WTC11 (cell line): ENCODE data around the gene CDKN1C. TPM values are rescaled to one million over a fixed set of nuclear protein-coding genes. Genes with fewer than 3 reads are reported as not detected.

Experiments used
- ATAC-seq: fragments of 200-7000 bp; cut with Tn5 transposase; 2 replicates; pipeline ENCODE4 v1.10.0; 2021; ENCODE audit warnings: mild to moderate bottlenecking, moderate library complexity
- CTCF ChIA-PET: fragments of 300-600 bp; sonication (Branson Sonifier 250); formaldehyde crosslinking; loops from one replicate; lab custom pipeline; 2021; ENCODE audit warnings: antibody characterized with exemption; lab: Charles Lee
- POLR2A ChIA-PET: fragments of 350-600 bp; sonication (Branson Sonifier 250); formaldehyde crosslinking; loops from one replicate; lab custom pipeline; 2021; ENCODE audit warnings: antibody characterized with exemption; lab: Charles Lee
- DNase-seq: peaks from one replicate; pipeline ENCODE4 v3.0.0; 2021; ENCODE audit warnings: low spot score
- H3K27ac Mint-ChIP-seq: 2 replicates; pipeline ENCODE4 v1.8.0; 2021; ENCODE audit warnings: mixed read lengths
- H3K27me3 Mint-ChIP-seq: 2 replicates; pipeline ENCODE4 v1.8.0; 2021; ENCODE audit warnings: low read depth, mild to moderate bottlenecking, moderate library complexity, mixed read lengths
- H3K36me3 Mint-ChIP-seq: 2 replicates; pipeline ENCODE4 v1.8.0; 2021; ENCODE audit warnings: mixed read lengths
- H3K4me1 Mint-ChIP-seq: 2 replicates; pipeline ENCODE4 v1.8.0; 2022; ENCODE audit warnings: mixed read lengths
- H3K4me3 Mint-ChIP-seq: 2 replicates; pipeline ENCODE4 v1.8.0; 2021; ENCODE audit warnings: mild to moderate bottlenecking, moderate library complexity, mixed read lengths
- H3K9me3 Mint-ChIP-seq: 2 replicates; pipeline ENCODE4 v1.8.0; 2021; ENCODE audit warnings: mixed read lengths
- EMX1 ChIP-seq: fragments of 250-450 bp; sonication (Bioruptor Pico); IDR thresholded peaks from 2 replicates; pipeline ENCODE4 v1.8.0; 2021; ENCODE audit warnings: mild to moderate bottlenecking
- ESRRA ChIP-seq: sonication (generic); formaldehyde crosslinking; IDR thresholded peaks from 2 replicates; pipeline ENCODE4 v1.8.1; 2022; ENCODE audit warnings: mild to moderate bottlenecking, missing genetic modification reagents, borderline replicate concordance
- ETV6 ChIP-seq: sonication (generic); formaldehyde crosslinking; IDR thresholded peaks from 2 replicates; pipeline ENCODE4 v1.8.1; 2022; ENCODE audit warnings: mild to moderate bottlenecking, missing genetic modification reagents
- FOXP1 ChIP-seq: sonication (generic); formaldehyde crosslinking; IDR thresholded peaks from 2 replicates; pipeline ENCODE4 v1.8.0; 2022; ENCODE audit warnings: missing genetic modification reagents, mild to moderate bottlenecking, moderate library complexity, borderline replicate concordance
- IRF2 ChIP-seq: sonication (generic); formaldehyde crosslinking; IDR thresholded peaks from 2 replicates; pipeline ENCODE4 v1.8.0; 2022; ENCODE audit warnings: low read depth, missing genetic modification reagents, borderline replicate concordance
- JAZF1 ChIP-seq: fragments of 250-450 bp; sonication (Bioruptor Pico); IDR thresholded peaks from 2 replicates; pipeline ENCODE4 v1.9.0; 2021; ENCODE audit warnings: moderate library complexity, mild to moderate bottlenecking, inconsistent platforms
- MXD4 ChIP-seq: fragments of 250-450 bp; sonication (Bioruptor Pico); IDR thresholded peaks from 2 replicates; pipeline ENCODE4 v1.8.0; 2021; ENCODE audit warnings: mild to moderate bottlenecking, moderate library complexity, borderline replicate concordance
- NR1H2 ChIP-seq: sonication (generic); formaldehyde crosslinking; IDR thresholded peaks from 2 replicates; pipeline ENCODE4 v1.9.0; 2021; ENCODE audit warnings: mild to moderate bottlenecking, moderate library complexity, missing genetic modification reagents
- NR2C2 ChIP-seq: sonication (generic); formaldehyde crosslinking; IDR thresholded peaks from 2 replicates; pipeline ENCODE4 v1.8.0; 2022; ENCODE audit warnings: mild to moderate bottlenecking, missing genetic modification reagents
- PREB ChIP-seq: sonication (generic); formaldehyde crosslinking; IDR thresholded peaks from 2 replicates; pipeline ENCODE4 v1.8.1; 2022; ENCODE audit warnings: mild to moderate bottlenecking, missing genetic modification reagents, moderate library complexity, borderline replicate concordance
- RORB ChIP-seq: fragments of 250-450 bp; sonication (Bioruptor Pico); IDR thresholded peaks from 2 replicates; pipeline ENCODE4 v1.9.0; 2021; ENCODE audit warnings: mild to moderate bottlenecking
- TCF7 ChIP-seq: sonication (generic); formaldehyde crosslinking; IDR thresholded peaks from 2 replicates; pipeline ENCODE4 v1.8.0; 2022; ENCODE audit warnings: mild to moderate bottlenecking, low read depth, missing genetic modification reagents, moderate library complexity
- TP53 ChIP-seq: sonication (generic); formaldehyde crosslinking; IDR thresholded peaks from 2 replicates; pipeline ENCODE4 v1.8.1; 2023; ENCODE audit warnings: mild to moderate bottlenecking, missing genetic modification reagents
- USF1 ChIP-seq: sonication (generic); formaldehyde crosslinking; IDR thresholded peaks from 2 replicates; pipeline ENCODE4 v1.8.0; 2022; ENCODE audit warnings: mild to moderate bottlenecking, missing genetic modification reagents
- ZNF512 ChIP-seq: sonication (generic); formaldehyde crosslinking; IDR thresholded peaks from 2 replicates; pipeline ENCODE4 v1.8.1; 2022; ENCODE audit warnings: missing genetic modification reagents, borderline replicate concordance
- ZNF671 ChIP-seq: fragments of 250-450 bp; sonication (Bioruptor Pico); IDR thresholded peaks from 2 replicates; pipeline ENCODE4 v1.8.0; 2021; ENCODE audit warnings: mild to moderate bottlenecking
- ZSCAN18 ChIP-seq: fragments of 250-450 bp; sonication (Bioruptor Pico); IDR thresholded peaks from 2 replicates; pipeline ENCODE4 v2.1.2; 2022; ENCODE audit warnings: mild to moderate bottlenecking, moderate library complexity
- total RNA-seq: library from RNA; stranded (reverse); gene quantifications from 3 replicates; pipeline ENCODE4 v1.2.3, GENCODE V29; 2021
- TF ChIP-seq, protein P1 (sequence below): fragments of 250-450 bp; sonication (Bioruptor Pico); IDR thresholded peaks from 2 replicates; pipeline ENCODE4 v1.8.0; 2021; ENCODE audit warnings: mild to moderate bottlenecking

The CDKN1C gene
- total RNA-seq, 1 experiment from 2014 or later, result 25.0 TPM

- TF ChIP-seq USF1 (CRISPR knock-in tag), result no peak
- TF ChIP-seq NR1H2 (CRISPR knock-in tag), result no peak
- no peak for TF ChIP-seq ESRRA (CRISPR knock-in tag)
- TF ChIP-seq TCF7 (CRISPR knock-in tag), result no peak
- TF ChIP-seq NR2C2 (CRISPR knock-in tag), result no peak
- no peak for TF ChIP-seq JAZF1 (CRISPR knock-in tag)
- TF ChIP-seq, protein P1, sequence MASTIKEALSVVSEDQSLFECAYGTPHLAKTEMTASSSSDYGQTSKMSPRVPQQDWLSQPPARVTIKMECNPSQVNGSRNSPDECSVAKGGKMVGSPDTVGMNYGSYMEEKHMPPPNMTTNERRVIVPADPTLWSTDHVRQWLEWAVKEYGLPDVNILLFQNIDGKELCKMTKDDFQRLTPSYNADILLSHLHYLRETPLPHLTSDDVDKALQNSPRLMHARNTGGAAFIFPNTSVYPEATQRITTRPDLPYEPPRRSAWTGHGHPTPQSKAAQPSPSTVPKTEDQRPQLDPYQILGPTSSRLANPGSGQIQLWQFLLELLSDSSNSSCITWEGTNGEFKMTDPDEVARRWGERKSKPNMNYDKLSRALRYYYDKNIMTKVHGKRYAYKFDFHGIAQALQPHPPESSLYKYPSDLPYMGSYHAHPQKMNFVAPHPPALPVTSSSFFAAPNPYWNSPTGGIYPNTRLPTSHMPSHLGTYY (CRISPR knock-in tag), result no peak
- no peak for TF ChIP-seq EMX1 (CRISPR knock-in tag)
- no peak for TF ChIP-seq ZNF671 (CRISPR knock-in tag)
- TF ChIP-seq, all 79 proteins: peak for 0
Observed at GRCh38 chr11:2838091-2838490, 47.5 kb downstream of the CDKN1C start (continued).

- POLR2A ChIA-PET, result no interaction called here
Observed at GRCh38 chr11:2837651-2838050, 47.9 kb downstream of the CDKN1C start.

More at GRCh38 chr11:2837651-2838050, 47.9 kb downstream of the CDKN1C start:
- no peak for DNase-seq
- TF ChIP-seq ETV6, result no peak
- no peak for TF ChIP-seq IRF2 (CRISPR knock-in tag)
- TF ChIP-seq PREB (CRISPR knock-in tag), result no peak
- no peak for TF ChIP-seq TP53 (CRISPR knock-in tag)
- no peak for TF ChIP-seq RORB (CRISPR knock-in tag)
- TF ChIP-seq ZSCAN18 (CRISPR knock-in tag), result no peak
- TF ChIP-seq, protein P1 (CRISPR knock-in tag), result no peak
- TF ChIP-seq NR2C2 (CRISPR knock-in tag), result no peak
- no peak for TF ChIP-seq MXD4 (CRISPR knock-in tag)
- TF ChIP-seq ZNF512 (CRISPR knock-in tag), result no peak
- TF ChIP-seq FOXP1 (CRISPR knock-in tag), result no peak
- TF ChIP-seq, all 79 proteins: peak for 0
- no peak for ATAC-seq
- Mint-ChIP-seq H3K9me3 (no peaks in the 10 kb centered on the region), H3K4me3 (no peak overlapping the region), H3K27ac (no peak overlapping the region), H3K4me1 (peaks cover 19% of the 10 kb centered on the region), H3K36me3 (no peaks in the 10 kb centered on the region), H3K27me3 (peaks cover 53% of the 10 kb centered on the region)
- CTCF ChIA-PET, result interaction anchor here (0.6 to 1.5 kb wide), 4 partner anchors 47 to 53 kb away, joined by 3 to 6 read pairs (median 3); no protein-coding TSS in a partner anchor
